CMK (cell line): ENCODE results near the gene CTBP2.
"Not testable (repeated sequence)": the region's sequence is repeated elsewhere in the genome, so short reads cannot be mapped to it uniquely, and the experiment has no call there.

ENCODE experiments used
- DNase-seq: peaks from one replicate; pipeline ENCODE4 v3.0.0-alpha.2; 2010; ENCODE audit warnings: low read depth

The CTBP2 gene

DNA sequence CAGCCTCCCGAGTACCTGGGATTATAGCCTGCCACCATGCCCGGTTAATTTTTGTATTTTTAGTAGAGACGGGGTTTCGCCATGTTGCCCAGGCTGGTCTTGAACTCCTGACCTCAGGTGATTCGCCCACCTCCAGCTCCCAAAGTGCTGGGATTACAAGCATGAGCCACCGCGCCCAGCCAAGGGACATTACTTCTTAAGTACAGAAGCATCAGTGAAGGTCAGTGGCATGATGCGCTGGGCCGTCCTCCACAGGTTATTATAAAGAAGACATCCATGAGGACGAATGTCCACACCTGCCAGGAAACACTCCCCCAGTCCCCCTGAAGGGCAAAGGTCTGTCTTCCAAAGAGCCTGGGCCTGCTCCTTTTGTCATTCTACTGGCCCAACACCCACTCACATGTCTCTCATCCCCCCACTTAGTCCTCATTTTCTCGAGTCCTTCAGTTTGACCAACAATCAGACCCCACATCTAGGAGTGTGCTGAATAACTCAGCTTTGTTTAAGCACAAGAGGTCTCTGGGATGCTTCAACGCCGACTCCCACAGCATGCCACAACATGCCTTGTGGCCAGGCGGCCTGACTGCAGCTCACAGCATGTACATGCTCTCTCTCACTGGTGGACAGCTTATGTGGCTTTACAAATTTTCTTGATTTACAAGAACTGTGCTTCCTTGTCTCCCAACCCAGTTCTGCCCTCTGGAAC, 73.0 kb downstream of the CTBP2 start:
- DNase-seq: no peak

DNA sequence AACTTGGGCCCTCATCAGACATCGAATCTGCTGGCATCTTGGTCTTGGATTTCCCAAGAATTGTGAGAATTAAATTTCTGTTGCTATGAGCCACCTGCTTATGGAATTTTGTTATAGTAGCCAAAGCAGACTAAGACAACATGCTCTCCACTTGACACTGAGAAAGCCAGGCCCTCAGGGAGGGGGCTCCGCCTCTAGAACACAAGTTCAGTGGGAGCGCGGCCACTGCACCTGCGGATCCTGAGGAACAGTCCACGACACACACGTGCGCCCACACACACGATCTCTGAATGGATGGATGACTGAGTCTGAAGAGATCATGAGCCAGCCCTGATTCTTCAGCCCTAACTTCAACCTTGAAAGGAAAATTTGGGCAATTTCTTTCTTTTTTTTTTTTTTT, 73.7 kb downstream of the CTBP2 start:
- DNase-seq: no peak

GRCh38 chr10:125085258-125086054, 74.9 kb downstream of the CTBP2 start:
- DNase-seq: no peak

GRCh38 chr10:125084614-125085257, 75.6 kb downstream of the CTBP2 start:
- no peak for DNase-seq

DNA sequence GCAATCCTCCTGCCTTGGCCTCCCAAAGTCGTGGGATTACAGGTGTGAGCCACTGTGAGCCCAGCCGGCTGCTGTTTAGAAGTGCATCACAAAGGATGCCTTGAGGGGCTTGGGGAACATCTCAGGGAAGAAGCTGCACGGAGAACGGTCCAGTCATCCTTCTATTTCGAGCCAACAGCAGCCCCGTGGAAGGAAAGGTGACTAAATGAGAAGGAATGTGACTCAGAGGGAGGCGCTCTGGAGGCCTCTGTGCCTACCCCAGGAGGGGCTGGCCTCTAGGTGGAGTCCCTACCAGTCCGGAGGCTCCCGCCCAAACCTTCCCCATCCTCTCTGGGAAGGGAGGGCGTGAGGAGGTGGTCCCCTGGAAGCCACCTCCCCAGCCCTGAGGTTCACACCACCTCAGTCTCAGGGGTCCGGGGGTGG, 76.2 kb downstream of the CTBP2 start:
- DNase-seq: no peak

DNA sequence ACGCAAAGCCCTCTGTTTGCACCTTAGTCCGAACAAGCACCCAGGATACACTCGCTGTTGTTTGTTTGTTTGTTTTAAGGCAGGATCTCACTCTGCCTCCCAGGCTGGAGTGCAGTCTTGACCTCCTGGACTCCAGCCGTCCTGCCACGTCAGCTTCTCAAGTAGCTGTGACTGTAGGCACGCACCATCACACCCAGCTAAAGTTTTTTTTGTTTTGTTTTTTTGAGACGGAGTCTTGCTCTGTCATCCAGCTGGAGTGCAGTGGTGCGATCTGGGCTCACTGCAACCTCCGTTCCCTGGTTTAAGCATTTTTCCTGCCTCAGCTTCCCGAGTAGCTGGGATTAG, 76.8 kb downstream of the CTBP2 start:
- DNase-seq: no peak

GRCh38 chr10:125082881-125083575, 77.3 kb downstream of the CTBP2 start:
- no peak for DNase-seq

GRCh38 chr10:125082471-125082870, 77.9 kb downstream of the CTBP2 start:
- not testable (repeated sequence) for DNase-seq

DNA sequence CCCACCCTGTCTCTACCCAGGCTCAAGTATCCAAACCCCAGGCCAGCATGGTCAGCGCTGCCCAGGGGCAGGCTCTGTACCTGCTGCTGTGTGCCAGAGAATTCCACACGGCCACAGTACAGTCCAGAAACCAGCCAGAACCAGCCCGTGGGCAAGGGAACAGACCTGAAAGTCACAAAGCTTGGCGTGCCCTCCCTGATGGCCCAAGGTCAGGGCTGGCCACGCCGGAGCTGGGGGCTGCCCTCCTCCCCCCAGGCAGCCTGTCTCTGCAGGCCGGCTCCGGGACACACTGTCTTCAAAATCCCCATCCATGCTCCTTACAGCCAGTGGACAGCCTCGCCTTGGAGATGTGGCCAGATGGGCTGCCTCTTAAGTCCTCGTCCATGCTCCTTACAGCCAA, 78.4 kb downstream of the CTBP2 start:
- no peak for DNase-seq

DNA sequence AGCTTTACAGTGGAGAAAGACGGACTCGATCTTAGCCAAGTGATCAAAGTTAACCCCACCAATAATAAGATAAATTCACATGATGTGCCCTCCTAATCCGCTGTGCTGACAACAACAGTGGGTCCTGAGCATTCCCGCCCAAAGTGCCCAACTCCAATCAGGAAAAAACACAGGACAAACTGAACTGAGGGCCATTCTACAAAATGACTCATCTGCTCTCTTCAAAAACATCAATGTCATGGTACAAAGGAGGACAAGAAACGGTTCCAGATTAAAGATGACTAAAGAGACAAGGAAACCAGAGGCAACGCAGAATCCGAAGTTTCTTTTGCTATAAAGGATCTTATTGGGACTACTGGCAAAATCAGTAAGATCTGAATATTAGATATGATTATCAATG, 79.4 kb downstream of the CTBP2 start:
- no peak for DNase-seq

DNA sequence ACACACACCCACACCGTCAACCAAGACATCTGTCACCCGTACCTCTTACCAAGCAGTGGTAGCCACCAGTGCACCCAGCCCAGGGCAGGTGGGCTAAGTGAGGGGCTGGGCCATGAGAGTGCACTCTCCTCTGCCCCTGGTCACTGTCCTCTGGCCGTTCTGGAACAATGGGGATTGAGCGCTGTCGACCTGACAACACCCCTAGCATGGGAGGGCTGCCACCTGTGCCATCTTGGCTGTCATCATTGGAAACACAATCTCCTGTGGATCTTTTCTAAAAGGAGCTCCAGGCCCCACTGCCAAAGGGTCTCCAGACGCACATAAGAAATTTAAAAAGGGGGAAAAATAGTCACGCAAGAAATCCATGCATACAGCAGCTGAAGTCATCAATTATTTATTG, 80.1 kb downstream of the CTBP2 start:
- no peak for DNase-seq

GRCh38 chr10:125079091-125079600, 81.2 kb downstream of the CTBP2 start:
- no peak for DNase-seq

GRCh38 chr10:125076891-125077541, 83.3 kb downstream of the CTBP2 start:
- DNase-seq: no peak

GRCh38 chr10:125076121-125076825, 84.1 kb downstream of the CTBP2 start:
- DNase-seq: no peak

DNA sequence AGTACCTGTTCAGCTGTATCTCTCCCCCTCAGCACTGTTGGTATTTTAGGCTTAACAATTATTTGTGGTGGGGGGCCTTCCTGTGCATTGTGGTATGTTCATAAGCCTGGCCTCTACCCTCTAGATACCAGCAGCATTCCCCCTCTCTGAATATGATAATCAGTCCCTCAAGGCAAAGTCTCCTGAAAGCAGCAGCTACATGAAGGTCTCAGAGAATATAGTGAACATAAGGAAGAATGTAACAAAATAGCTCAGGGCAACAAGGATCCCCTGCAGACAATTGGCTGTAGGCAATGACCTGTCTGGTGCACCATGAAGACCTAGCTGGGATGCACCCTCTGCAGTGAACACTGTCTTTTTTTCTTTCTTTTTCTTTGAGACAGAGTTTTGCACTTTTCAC, 86.4 kb downstream of the CTBP2 start:
- no peak for DNase-seq

- no peak for DNase-seq
Observed at GRCh38 chr10:125072794-125073193, 87.6 kb downstream of the CTBP2 start.

GRCh38 chr10:125071008-125071407, 89.4 kb downstream of the CTBP2 start:
- DNase-seq: no peak

GRCh38 chr10:125068406-125068805, 92.0 kb downstream of the CTBP2 start:
- no peak for DNase-seq

DNA sequence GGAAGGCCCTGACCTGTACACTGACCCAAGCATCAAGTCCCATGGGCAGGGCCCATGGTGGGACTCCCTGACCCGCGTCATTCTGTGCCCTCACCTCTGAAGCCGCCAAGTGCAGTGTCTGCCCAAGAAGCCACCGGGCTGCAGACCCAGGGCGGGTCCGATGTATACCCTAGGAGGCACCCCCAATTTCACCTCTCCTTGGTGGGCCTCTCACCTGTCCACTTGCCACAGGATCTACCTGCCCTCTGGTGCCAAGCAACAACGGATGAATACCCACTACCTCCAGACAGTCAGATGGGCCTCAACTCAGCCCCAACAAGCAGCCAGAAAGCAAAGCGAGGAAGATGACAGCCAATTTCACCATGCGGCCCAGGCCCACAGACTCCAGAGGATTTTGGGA, 92.6 kb downstream of the CTBP2 start:
- no peak for DNase-seq

- DNase-seq: no peak
Observed at GRCh38 chr10:125066764-125067450, 93.5 kb downstream of the CTBP2 start.
